Body of pancreas (tissue), 4 donors: ENCODE measurements around the gene NRF1.

Experiments
- CTCF ChIP-seq, 7 experiments: fragments of 450-650 bp in 4 of 7; fragments of 200-600 bp in 3 of 7; sonication (generic) in 3 of 7; IDR thresholded peaks; one replicate each; pipeline ENCODE4 v1.5.1; 2016 to 2019; ENCODE audit warnings: antibody characterized with exemption in 7 of 7
- POLR2A ChIP-seq, 3 donors: fragments of 450-650 bp; IDR thresholded peaks; one replicate each; pipeline ENCODE4 v1.6.1; 2016; ENCODE audit warnings: antibody characterized with exemption in 3 of 3, mild to moderate bottlenecking in 2 of 3

GRCh38 chr7:129803546-129804081 is 192.1 kb downstream of the NRF1 start:
- TF ChIP-seq POLR2A (IDR thresholded peaks at IDR 0.05): no peak
- TF ChIP-seq CTCF (IDR thresholded peaks at IDR 0.05): no peak
